ENCODE results near the gene ULK2. TPM values are rescaled to one million over a fixed set of nuclear protein-coding genes. Genes with fewer than 3 reads are reported as not detected.
A peak's percentile ranks its signal among the peaks of the same experiment; 100 is the strongest.

Gene ULK2
- total RNA-seq, 2 donors from 2014 or later = 7.5 to 8.6 TPM

DNA sequence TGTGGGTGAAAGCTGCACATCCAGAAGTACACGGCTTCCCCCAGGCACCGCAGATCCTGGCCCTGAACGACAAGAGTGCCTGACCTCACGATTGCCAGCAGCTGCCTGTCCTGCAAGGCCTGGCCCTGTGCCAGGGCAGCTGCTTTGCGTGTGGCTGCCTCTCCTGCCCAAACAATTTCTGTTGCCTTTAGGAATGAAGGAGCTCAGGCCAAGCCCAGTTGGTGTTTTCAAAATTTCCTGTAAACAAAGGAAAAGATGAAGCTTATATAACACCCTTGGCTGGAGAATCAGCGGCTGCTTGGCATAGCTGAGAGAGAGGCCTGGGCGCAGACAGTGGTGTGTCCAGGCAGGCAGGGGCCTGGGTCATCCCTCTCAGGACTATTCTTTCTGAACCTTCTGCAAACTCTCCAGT, 139.6 kb downstream of the ULK2 start:
- no peaks in the 10 kb centered on the region for H3K36me3 Mint-ChIP-seq
- no peak overlapping the region for H3K4me3 Mint-ChIP-seq
- ATAC-seq (no peak), DNase-seq (ENCODE audit: low spot score) (no peak)
- H3K4me1 Mint-ChIP-seq (ENCODE audit: low read depth in 2 of 2) = peaks cover 5 to 8% of the 10 kb centered on the region in 2 donors
- no peak overlapping the region for H3K27ac Mint-ChIP-seq
- no peaks in the 10 kb centered on the region for H3K27me3 Mint-ChIP-seq
- H3K9me3 Mint-ChIP-seq = no peaks in the 10 kb centered on the region

DNA sequence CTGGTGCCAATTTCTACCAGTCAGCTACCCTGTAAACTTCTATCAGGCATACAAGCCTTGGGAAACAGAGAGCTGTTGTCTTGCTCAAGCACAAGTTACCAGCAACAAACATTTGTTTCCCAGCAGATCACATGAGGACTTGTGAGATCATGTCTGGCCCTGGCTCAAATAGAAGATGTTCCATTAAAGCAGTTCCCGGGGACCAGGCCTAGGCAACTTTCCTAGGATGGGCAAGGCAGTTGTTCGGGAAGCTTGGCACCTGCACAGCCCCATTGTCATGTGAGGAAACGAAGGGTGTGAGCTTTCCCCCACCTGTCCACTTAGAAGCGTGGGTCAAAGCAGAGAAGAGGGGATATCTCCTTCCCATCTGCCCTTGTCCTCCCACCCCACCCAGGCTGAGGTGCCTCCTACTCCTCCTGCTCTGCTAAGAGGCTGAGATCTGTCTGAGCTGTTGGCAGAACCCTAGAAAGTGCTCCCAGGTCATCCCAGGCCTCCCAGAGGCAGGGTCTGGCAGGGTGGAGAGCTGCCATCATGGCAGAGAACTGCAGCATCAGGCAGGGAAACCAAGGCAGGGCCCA, 140.1 kb downstream of the ULK2 start:
- ATAC-seq (no peak), DNase-seq (ENCODE audit: low spot score) (no peak)
- Mint-ChIP-seq H3K9me3 (no peaks in the 10 kb centered on the region), H3K4me3 (no peak overlapping the region), H3K36me3 (no peaks in the 10 kb centered on the region), H3K27ac (no peak overlapping the region), H3K4me1 (ENCODE audit: low read depth in 2 of 2) (peaks cover 5 to 8% of the 10 kb centered on the region in 2 donors), H3K27me3 (no peaks in the 10 kb centered on the region)

DNA sequence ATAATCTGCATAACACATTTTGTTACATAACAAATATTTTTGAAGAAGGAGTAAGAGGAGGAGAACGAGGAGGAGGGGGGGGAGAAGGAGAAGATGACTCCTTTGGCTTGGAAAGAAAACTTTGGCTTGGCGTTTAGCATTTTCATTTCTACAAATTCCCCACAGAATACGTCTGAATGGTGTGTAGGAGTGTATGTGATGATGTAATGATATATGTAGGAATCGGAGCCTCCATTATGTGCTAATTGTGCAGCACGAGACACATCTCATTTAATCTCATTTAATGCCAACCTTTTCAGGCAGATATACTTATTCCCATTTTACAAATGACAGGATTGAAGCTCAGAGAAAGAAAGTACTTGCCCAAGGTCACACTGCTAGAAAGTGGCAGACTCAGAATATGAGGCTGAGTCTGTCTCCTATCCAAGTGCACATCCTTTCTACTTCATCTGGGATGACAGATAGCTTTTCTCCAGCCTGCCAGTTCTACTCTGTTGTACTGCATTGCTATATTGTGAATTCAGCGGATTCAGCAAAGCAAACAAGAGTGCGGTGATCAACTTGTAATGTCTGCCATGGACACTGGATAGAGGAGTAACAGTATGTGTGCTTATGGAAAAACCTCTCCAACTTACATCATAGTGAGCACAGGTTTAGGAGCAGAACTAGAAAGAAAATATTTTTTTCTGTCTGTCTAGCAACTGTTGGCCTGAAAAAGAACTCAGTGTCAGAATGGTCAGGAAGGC, 140.9 kb downstream of the ULK2 start:
- Mint-ChIP-seq H3K36me3 (no peaks in the 10 kb centered on the region), H3K27ac (no peak overlapping the region), H3K9me3 (no peaks in the 10 kb centered on the region), H3K4me3 (no peak overlapping the region), H3K4me1 (ENCODE audit: low read depth in 2 of 2) (peaks cover 5 to 8% of the 10 kb centered on the region in 2 donors), H3K27me3 (no peaks in the 10 kb centered on the region)
- no peak for ATAC-seq
- no peak for DNase-seq (ENCODE audit: low spot score)

DNA sequence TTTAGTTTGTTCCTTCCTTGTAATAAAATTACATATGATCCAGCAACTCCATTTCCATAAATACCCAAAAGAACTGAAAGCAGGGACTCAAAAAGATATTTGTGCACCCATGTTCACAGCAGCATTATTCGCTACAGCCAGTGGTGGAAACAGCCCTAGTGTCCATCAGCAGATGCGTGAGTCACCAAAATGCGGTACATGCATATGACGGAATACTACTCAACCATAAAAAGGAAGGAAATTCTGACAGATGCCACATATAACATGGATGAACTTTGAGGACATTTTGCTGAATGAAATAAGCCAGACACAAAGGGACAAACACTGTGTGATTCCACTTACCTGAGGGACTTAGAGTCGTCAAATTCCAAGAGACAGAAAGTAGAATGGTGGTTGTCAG, 142.2 kb downstream of the ULK2 start:
- no peaks in the 10 kb centered on the region for H3K36me3 Mint-ChIP-seq
- H3K4me3 Mint-ChIP-seq = peak overlapping the region; percentile 49
- H3K9me3 Mint-ChIP-seq = no peaks in the 10 kb centered on the region
- H3K27ac Mint-ChIP-seq = peak overlapping the region in 1 of 2 donors; percentile 40
- H3K27me3 Mint-ChIP-seq = no peaks in the 10 kb centered on the region
- peaks cover 5 to 8% of the 10 kb centered on the region in 2 donors for H3K4me1 Mint-ChIP-seq (ENCODE audit: low read depth in 2 of 2)
- no peak for DNase-seq (ENCODE audit: low spot score)
- no peak for ATAC-seq

DNA sequence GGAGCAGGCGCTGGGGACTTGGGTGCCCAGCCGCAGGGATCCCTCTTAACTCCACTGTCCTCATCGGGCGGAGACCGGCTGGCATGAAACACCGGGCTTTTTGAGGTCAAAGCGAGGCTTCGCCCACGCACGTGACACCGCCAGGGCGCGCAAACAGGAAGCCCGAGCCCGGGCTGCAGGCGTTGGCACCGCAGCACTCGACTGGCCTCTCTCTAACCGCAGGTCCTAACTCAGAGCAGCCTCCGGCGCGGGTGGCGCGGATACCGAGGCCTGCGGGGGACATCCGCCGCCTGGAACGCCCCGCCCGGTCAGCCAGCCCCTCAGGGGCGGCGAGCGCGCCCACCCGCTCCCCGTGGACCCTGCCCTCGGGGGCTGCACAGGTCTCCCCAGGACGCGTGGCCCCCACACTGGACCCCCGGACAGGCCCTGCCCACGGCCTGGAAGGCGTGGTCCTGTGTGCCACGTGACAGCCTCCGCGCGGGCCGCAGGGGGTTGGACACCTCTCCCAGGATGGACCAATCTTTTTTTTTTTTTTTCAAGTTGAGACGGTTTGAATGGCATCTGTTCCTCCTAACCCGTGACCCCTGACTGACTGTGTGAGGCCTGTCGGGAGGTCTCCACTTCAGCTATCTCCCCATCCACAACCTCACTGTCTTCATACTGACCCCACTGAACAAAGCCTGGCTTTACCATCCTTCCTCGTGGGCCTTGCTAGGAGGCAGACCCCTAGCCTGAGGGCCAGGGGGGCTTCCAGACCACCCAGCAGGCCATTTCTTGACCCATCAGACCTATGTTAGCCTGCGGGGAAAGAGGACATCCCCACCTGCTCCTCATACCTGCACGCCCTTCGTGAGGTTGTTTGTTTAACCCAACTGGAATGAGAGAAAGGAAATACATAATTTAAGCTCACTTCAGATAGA, 143.0 kb downstream of the ULK2 start:
- peak; percentile 73 to 87 for ATAC-seq

DNA sequence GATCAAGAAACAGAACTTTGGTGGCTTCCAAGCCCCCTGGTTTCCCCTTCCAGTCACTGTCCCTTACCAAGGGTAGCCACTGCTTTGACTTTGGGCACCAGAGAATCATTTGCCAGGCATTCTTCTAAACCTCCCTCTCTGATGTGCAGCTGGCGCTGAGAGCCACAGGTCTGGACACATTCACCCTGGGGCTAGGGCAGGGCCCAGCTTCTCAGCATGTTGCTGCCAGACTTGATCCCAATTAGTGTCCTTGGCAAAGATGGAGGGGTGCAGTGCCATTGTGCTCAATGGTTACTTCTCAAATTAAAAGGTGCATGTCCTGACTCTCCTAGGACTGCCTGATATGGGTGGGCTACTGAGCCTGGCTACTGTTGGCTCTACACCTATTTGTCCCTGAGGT, 143.8 kb downstream of the ULK2 start:
- Mint-ChIP-seq H3K4me3 (no peak overlapping the region), H3K36me3 (no peaks in the 10 kb centered on the region), H3K27ac (no peak overlapping the region), H3K27me3 (no peaks in the 10 kb centered on the region), H3K9me3 (no peaks in the 10 kb centered on the region), H3K4me1 (ENCODE audit: low read depth in 2 of 2) (peaks cover 5 to 8% of the 10 kb centered on the region in 2 donors)
- DNase-seq (ENCODE audit: low spot score) = no peak
- ATAC-seq = no peak

More for the DNA sequence above, 143.0 kb downstream of the ULK2 start:
- Mint-ChIP-seq H3K9me3 (no peaks in the 10 kb centered on the region), H3K27ac (peak overlapping the region in 1 of 2 donors; percentile 40), H3K4me1 (ENCODE audit: low read depth in 2 of 2) (peaks cover 5 to 8% of the 10 kb centered on the region in 2 donors), H3K4me3 (peak overlapping the region; percentile 49), H3K27me3 (no peaks in the 10 kb centered on the region), H3K36me3 (no peaks in the 10 kb centered on the region)
- peak; percentile 78 for DNase-seq (ENCODE audit: low spot score)

Other genes with a start within 250 kb of the ULK2 start
- gene ALDH3A2, start 219.2 kb downstream of the ULK2 start, total RNA-seq = 10 to 100 TPM; 22.3 to 31.6 TPM
- not detected for gene SLC47A2, start 151.4 kb downstream of the ULK2 start, total RNA-seq
- not detected for gene ALDH3A1, start 119.6 kb downstream of the ULK2 start, total RNA-seq
- gene AKAP10, start 109.9 kb upstream of the ULK2 start, total RNA-seq = 10 to 100 TPM; 46.0 to 66.7 TPM
- 10 to 100 TPM; 27.6 to 28.1 TPM for gene SPECC1, start 141.4 kb upstream of the ULK2 start, total RNA-seq

Measured in natural killer cell treated with Interleukin-12 subunit alpha and Interleukin-12 subunit beta and Interleukin-15 and Interleukin-18, amount 100 ng/mL, for 72 hours (primary cell).